MM.1S (cell line): ENCODE measurements around the gene COL4A3.

Source experiments
- DNase-seq: peaks from one replicate; pipeline ENCODE4 v3.0.0-alpha.2; 2015
- H2AFZ ChIP-seq: fragments of 300-600 bp; sonication (generic); 2 replicates; pipeline ENCODE4 v1.6.0; 2016; ENCODE audit warnings: antibody characterized with exemption, low read length
- H3F3A ChIP-seq: fragments of 300-600 bp; sonication (generic); 2 replicates; pipeline ENCODE4 v1.6.1; 2016; ENCODE audit warnings: mild to moderate bottlenecking, antibody characterized with exemption, low read length, moderate library complexity, mixed read lengths; ENCODE audit not compliant: insufficient read depth
- H3K27ac ChIP-seq: fragments of 300-600 bp; sonication (generic); 2 replicates; pipeline ENCODE4 v1.5.1; 2016; ENCODE audit warnings: mild to moderate bottlenecking, low read length
- H3K27me3 ChIP-seq: fragments of 300-600 bp; sonication (generic); replicated peaks from 2 replicates; pipeline ENCODE4 v1.6.0; 2016; ENCODE audit warnings: low read length; ENCODE audit not compliant: insufficient read depth
- H3K36me3 ChIP-seq: fragments of 300-600 bp; sonication (generic); replicated peaks from 2 replicates; pipeline ENCODE4 v1.6.1; 2016; ENCODE audit warnings: mild to moderate bottlenecking, low read length, mixed read lengths; ENCODE audit not compliant: insufficient read depth
- H3K4me1 ChIP-seq: fragments of 300-600 bp; sonication (generic); 2 replicates; pipeline ENCODE4 v1.6.1; 2016; ENCODE audit warnings: low read length, mixed read lengths
- H3K4me2 ChIP-seq: fragments of 300-600 bp; sonication (generic); 2 replicates; pipeline ENCODE4 v1.6.0; 2016; ENCODE audit warnings: low read depth, low read length
- H3K4me3 ChIP-seq: fragments of 300-600 bp; sonication (generic); 2 replicates; pipeline ENCODE4 v1.5.1; 2016; ENCODE audit warnings: low read length, mixed read lengths
- H3K79me2 ChIP-seq: fragments of 300-600 bp; sonication (generic); 2 replicates; pipeline ENCODE4 v1.6.1; 2016; ENCODE audit warnings: mixed run types, low read length, mixed read lengths
- H3K9ac ChIP-seq: fragments of 300-600 bp; sonication (generic); 2 replicates; pipeline ENCODE4 v1.6.1; 2016; ENCODE audit warnings: low read length, mixed read lengths
- H3K9me2 ChIP-seq: fragments of 300-600 bp; sonication (generic); replicated peaks from 2 replicates; pipeline ENCODE4 v1.6.1; 2016; ENCODE audit warnings: mild to moderate bottlenecking, low read length, mixed read lengths; ENCODE audit not compliant: insufficient read depth
- H3K9me3 ChIP-seq: fragments of 300-600 bp; sonication (generic); replicated peaks from 2 replicates; pipeline ENCODE4 v1.6.1; 2016; ENCODE audit warnings: mild to moderate bottlenecking, low read length, mixed read lengths; ENCODE audit not compliant: insufficient read depth
- H4K20me1 ChIP-seq: fragments of 300-600 bp; sonication (generic); 2 replicates; pipeline ENCODE4 v1.6.1; 2016; ENCODE audit warnings: mild to moderate bottlenecking, low read length, moderate library complexity, mixed read lengths; ENCODE audit not compliant: insufficient read depth
- EZH2 ChIP-seq: fragments of 300-600 bp; sonication (generic); optimal IDR thresholded peaks from 2 replicates; pipeline ENCODE3; 2017; ENCODE audit warnings: low read depth, mild to moderate bottlenecking, antibody characterized with exemption, low read length, mixed read lengths
- EZH2phosphoT487 ChIP-seq: fragments of 300-600 bp; sonication (generic); IDR thresholded peaks from 2 replicates; pipeline ENCODE4 v1.6.1; 2018; ENCODE audit warnings: antibody characterized with exemption, low read length
- TF ChIP-seq, protein P1 (sequence below): fragments of 300-600 bp; sonication (generic); IDR thresholded peaks from 2 replicates; pipeline ENCODE4 v1.5.1; 2016; ENCODE audit warnings: antibody characterized with exemption, low read length, mixed read lengths

Gene COL4A3

DNA sequence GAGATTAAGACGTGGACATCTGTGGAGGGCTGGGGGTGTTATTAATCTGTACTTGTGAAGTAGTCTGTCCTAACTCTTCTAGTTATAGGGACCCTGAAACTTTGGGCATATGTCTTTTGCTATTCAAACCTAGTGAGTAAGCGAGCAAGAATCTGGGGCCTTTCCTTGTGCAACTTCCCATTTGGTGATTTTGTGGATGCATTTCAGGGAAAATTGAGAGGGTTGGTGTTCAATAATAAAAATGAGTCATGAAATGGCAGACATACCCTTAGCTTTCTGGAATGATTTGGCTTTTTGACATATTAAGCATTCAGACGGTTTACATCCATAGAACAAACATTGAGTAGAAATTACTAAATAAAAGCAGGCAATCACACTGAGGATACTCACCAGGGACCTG is 17.4 kb upstream of the COL4A3 start:
- Histone ChIP-seq H3F3A (no peaks in the 10 kb centered on the region), H4K20me1 (no peaks in the 10 kb centered on the region), H3K27me3 (no peaks in the 10 kb centered on the region), H3K27ac (no peak overlapping the region), H3K9me2 (no peaks in the 10 kb centered on the region), H3K4me1 (no peaks in the 10 kb centered on the region), H3K36me3 (no peaks in the 10 kb centered on the region), H3K9me3 (no peaks in the 10 kb centered on the region), H3K4me3 (no peak overlapping the region), H2AFZ (no peak overlapping the region), H3K4me2 (no peak overlapping the region), H3K79me2 (no peaks in the 10 kb centered on the region), H3K9ac (no peak overlapping the region)
- no peak for DNase-seq
- TF ChIP-seq EZH2phosphoT487: no peak
- TF ChIP-seq, protein P1, sequence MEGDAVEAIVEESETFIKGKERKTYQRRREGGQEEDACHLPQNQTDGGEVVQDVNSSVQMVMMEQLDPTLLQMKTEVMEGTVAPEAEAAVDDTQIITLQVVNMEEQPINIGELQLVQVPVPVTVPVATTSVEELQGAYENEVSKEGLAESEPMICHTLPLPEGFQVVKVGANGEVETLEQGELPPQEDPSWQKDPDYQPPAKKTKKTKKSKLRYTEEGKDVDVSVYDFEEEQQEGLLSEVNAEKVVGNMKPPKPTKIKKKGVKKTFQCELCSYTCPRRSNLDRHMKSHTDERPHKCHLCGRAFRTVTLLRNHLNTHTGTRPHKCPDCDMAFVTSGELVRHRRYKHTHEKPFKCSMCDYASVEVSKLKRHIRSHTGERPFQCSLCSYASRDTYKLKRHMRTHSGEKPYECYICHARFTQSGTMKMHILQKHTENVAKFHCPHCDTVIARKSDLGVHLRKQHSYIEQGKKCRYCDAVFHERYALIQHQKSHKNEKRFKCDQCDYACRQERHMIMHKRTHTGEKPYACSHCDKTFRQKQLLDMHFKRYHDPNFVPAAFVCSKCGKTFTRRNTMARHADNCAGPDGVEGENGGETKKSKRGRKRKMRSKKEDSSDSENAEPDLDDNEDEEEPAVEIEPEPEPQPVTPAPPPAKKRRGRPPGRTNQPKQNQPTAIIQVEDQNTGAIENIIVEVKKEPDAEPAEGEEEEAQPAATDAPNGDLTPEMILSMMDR: no peak
- TF ChIP-seq EZH2: no peak

- DNase-seq: no peak
- peaks cover 1% of the 10 kb centered on the region for H3K79me2 ChIP-seq
- no peaks in the 10 kb centered on the region for H3K9me2 ChIP-seq
- no peaks in the 10 kb centered on the region for H4K20me1 ChIP-seq
- no peaks in the 10 kb centered on the region for H3F3A ChIP-seq
- H3K27ac ChIP-seq: no peak overlapping the region
- no peaks in the 10 kb centered on the region for H3K4me1 ChIP-seq
- H3K4me3 ChIP-seq: no peak overlapping the region
- H3K4me2 ChIP-seq: no peak overlapping the region
- no peak overlapping the region for H3K9ac ChIP-seq
- TF ChIP-seq, protein P1: no peak
- TF ChIP-seq EZH2phosphoT487 (no peak), EZH2 (no peak)
- H3K36me3 ChIP-seq: no peaks in the 10 kb centered on the region
- no peaks in the 10 kb centered on the region for H3K9me3 ChIP-seq
- no peaks in the 10 kb centered on the region for H3K27me3 ChIP-seq
- no peak overlapping the region for H2AFZ ChIP-seq
Measured at GRCh38 chr2:227148106-227148505, 16.3 kb upstream of the COL4A3 start.

DNA sequence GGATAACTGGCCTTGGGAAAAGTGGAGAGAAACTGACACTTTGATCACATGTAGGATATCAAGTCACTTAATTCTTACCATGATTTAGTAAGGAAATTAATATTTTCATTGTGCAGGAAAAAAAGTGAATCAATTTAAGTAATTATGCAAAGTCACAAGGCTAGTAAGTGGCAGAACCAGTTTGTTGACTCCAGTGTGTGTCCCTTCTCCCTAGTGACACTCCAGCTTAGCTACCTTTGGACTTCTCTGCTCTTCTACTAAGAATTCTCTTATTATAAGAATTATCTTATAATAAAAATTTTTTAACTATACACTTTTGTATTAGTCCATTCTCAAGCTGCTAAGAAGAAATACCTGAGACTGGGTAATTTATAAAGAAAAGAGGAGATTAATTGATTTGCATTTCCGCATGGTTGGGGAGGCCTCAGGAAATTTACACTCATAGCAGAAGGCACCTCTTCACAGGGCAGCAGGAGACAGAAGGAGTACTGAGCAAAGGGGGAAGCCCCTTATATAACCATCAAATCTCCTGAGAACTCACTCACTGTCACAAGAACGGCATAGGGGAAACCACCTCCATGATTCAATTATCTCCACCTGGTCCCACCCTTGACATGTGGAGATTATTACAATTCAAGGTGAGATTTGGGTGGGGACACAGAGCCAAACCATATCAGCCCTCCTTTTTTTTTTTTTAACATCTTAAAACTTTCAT is 14.0 kb upstream of the COL4A3 start:
- Histone ChIP-seq H3K79me2 (peaks cover 10% of the 10 kb centered on the region), H3F3A (no peaks in the 10 kb centered on the region), H3K4me3 (no peak overlapping the region), H4K20me1 (no peaks in the 10 kb centered on the region), H3K4me2 (no peak overlapping the region), H3K9me3 (no peaks in the 10 kb centered on the region), H2AFZ (no peak overlapping the region), H3K4me1 (no peaks in the 10 kb centered on the region), H3K9ac (no peak overlapping the region), H3K27ac (no peak overlapping the region), H3K9me2 (no peaks in the 10 kb centered on the region), H3K36me3 (no peaks in the 10 kb centered on the region), H3K27me3 (no peaks in the 10 kb centered on the region)
- TF ChIP-seq EZH2phosphoT487: no peak
- no peak for DNase-seq

GRCh38 chr2:227152093-227152766 is 12.2 kb upstream of the COL4A3 start:
- H3K9ac ChIP-seq: no peak overlapping the region
- H3F3A ChIP-seq: no peaks in the 10 kb centered on the region
- DNase-seq: no peak
- H3K9me3 ChIP-seq: no peaks in the 10 kb centered on the region
- no peaks in the 10 kb centered on the region for H3K4me1 ChIP-seq
- H3K36me3 ChIP-seq: no peaks in the 10 kb centered on the region
- H2AFZ ChIP-seq: no peak overlapping the region
- H3K4me3 ChIP-seq: no peak overlapping the region
- no peaks in the 10 kb centered on the region for H3K9me2 ChIP-seq
- H4K20me1 ChIP-seq: no peaks in the 10 kb centered on the region
- no peak overlapping the region for H3K27ac ChIP-seq
- H3K4me2 ChIP-seq: no peak overlapping the region
- no peak for TF ChIP-seq EZH2phosphoT487
- TF ChIP-seq, protein P1: no peak
- TF ChIP-seq EZH2: no peak
- H3K27me3 ChIP-seq: no peaks in the 10 kb centered on the region
- peaks cover 12% of the 10 kb centered on the region for H3K79me2 ChIP-seq
